Dendritic cell treated with granulocyte-macrophage colony-stimulating factor and Interleukin-4, amounts not matched to agents 40 ng/mL and 50 ng/mL, for 4 days (primary cell): ENCODE measurements around the gene CABLES2.
A peak's percentile ranks its signal among the peaks of the same experiment; 100 is the strongest.

Experiments
- H3K27ac Mint-ChIP-seq: one replicate; pipeline ENCODE4 v1.8.0; 2022; ENCODE audit warnings: mild to moderate bottlenecking, mixed read lengths
- H3K27me3 Mint-ChIP-seq: one replicate; pipeline ENCODE4 v1.8.0; 2022; ENCODE audit warnings: mild to moderate bottlenecking, mixed read lengths
- H3K36me3 Mint-ChIP-seq: one replicate; pipeline ENCODE4 v1.8.0; 2022; ENCODE audit warnings: low read depth, mixed read lengths
- H3K4me1 Mint-ChIP-seq: one replicate; pipeline ENCODE4 v1.8.0; 2022; ENCODE audit warnings: low read depth, mixed read lengths
- H3K4me3 Mint-ChIP-seq: one replicate; pipeline ENCODE4 v1.8.0; 2022; ENCODE audit warnings: mild to moderate bottlenecking, moderate library complexity, mixed read lengths
- H3K9me3 Mint-ChIP-seq: one replicate; pipeline ENCODE4 v1.8.0; 2022; ENCODE audit warnings: mixed read lengths
- intact Hi-C: fragments of 100-400 bp; cut with micrococcal nuclease; formaldehyde crosslinking; loops from one replicate; pipeline ENCODE4 v1.15.0; 2022

CABLES2 gene

GRCh38 chr20:62407221-62407992, at the start of gene CABLES2:
Gene CABLES2, minus strand, starts transcription at chr20:62407285. Its CDS starts 9 bp downstream, at chr20:62407276.
- intact Hi-C loops = no loop called here
- peaks cover 37% of the 10 kb centered on the region for H3K4me1 Mint-ChIP-seq
- peaks cover 18% of the 10 kb centered on the region for H3K27me3 Mint-ChIP-seq
- peak within 1 kb of the TSS; percentile 81 for H3K4me3 Mint-ChIP-seq
- H3K27ac Mint-ChIP-seq = peak within 1 kb of the TSS; percentile 89
- H3K9me3 Mint-ChIP-seq = no peaks in the 10 kb centered on the region
- H3K36me3 Mint-ChIP-seq = peaks cover 11% of the 10 kb centered on the region

GRCh38 chr20:62455929-62456328, 48.8 kb upstream of the CABLES2 start:
- no peaks in the 10 kb centered on the region for H3K36me3 Mint-ChIP-seq
- no peaks in the 10 kb centered on the region for H3K4me1 Mint-ChIP-seq
- no peak overlapping the region for H3K27ac Mint-ChIP-seq
- intact Hi-C loops = no loop called here
- peaks cover 8% of the 10 kb centered on the region for H3K27me3 Mint-ChIP-seq
- H3K4me3 Mint-ChIP-seq = no peak overlapping the region
- H3K9me3 Mint-ChIP-seq = no peaks in the 10 kb centered on the region

DNA sequence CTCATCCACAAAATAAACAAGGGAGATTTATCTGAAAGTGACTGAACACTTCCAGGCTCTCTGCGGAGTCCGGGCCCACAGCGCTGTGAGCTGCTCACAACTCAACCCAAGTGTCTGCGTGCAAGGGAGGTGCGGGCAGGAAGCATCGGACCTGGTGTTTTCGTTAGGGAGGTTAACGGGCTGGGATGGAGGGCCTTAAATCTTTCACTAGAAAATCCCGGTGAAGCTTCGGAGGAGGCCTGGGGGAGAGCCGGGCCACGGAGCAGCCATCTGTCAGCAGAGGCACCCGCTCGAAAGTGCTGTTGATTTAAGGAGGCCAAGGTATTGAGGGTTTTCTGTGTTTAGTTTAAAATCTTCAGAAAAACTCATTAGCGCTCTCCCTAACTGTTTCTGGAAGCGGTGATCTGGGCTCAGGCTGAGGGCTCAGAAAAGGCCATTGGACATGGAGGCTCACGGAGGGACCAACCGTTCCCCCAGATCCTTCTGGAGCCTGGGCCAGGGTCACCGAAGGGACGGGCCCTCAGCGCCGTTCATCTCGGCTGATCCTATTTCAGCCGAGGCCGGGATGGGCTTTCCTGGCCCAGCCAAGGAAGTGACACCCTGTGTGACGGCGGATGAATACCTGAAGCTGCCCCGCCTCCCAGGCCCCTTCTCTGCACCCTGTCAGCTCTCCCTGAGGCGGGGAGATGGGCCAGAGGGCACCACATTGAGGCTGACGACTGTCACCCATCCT, 48.0 kb upstream of the CABLES2 start:
- Mint-ChIP-seq H3K9me3 (no peaks in the 10 kb centered on the region), H3K27me3 (peaks cover 8% of the 10 kb centered on the region), H3K4me3 (no peak overlapping the region), H3K4me1 (no peaks in the 10 kb centered on the region), H3K27ac (no peak overlapping the region), H3K36me3 (no peaks in the 10 kb centered on the region)
- intact Hi-C loops = no loop called here

- Mint-ChIP-seq H3K27me3 (peaks cover 12% of the 10 kb centered on the region), H3K27ac (no peak overlapping the region), H3K4me3 (no peak overlapping the region), H3K4me1 (no peaks in the 10 kb centered on the region), H3K36me3 (no peaks in the 10 kb centered on the region), H3K9me3 (no peaks in the 10 kb centered on the region)
- intact Hi-C loops = no loop called here
Measured at GRCh38 chr20:62453186-62453808, 46.2 kb upstream of the CABLES2 start.

- Mint-ChIP-seq H3K36me3 (no peaks in the 10 kb centered on the region), H3K27ac (no peak overlapping the region)
Measured at GRCh38 chr20:62452475-62453095, 45.5 kb upstream of the CABLES2 start.

DNA sequence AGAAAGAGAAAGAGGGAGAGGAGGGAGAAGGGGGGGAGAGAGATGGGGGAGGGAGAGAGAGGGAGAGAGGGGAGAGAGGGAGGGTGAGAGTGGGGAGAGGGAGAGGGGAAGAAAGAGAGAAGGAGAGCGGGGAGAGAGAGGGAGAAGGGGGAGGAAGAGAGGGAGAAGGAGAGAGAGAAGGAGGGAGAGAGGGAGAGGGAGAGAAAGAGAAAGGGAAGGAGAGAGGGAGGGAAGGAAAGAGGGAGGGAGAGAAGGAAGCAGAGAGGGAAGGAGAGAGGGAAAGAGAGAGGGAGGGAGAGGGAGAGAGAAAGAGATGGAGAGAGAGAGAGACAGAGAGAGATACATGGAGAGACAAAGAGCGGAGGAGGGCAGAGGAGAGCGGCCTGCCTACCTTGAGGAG, 44.9 kb upstream of the CABLES2 start:
- no peak overlapping the region for H3K27ac Mint-ChIP-seq
- peaks cover 14% of the 10 kb centered on the region for H3K27me3 Mint-ChIP-seq
- H3K4me3 Mint-ChIP-seq = no peak overlapping the region
- intact Hi-C loops = no loop called here
- no peaks in the 10 kb centered on the region for H3K9me3 Mint-ChIP-seq
- no peaks in the 10 kb centered on the region for H3K36me3 Mint-ChIP-seq
- no peaks in the 10 kb centered on the region for H3K4me1 Mint-ChIP-seq

More at GRCh38 chr20:62452475-62453095, 45.5 kb upstream of the CABLES2 start:
- no peaks in the 10 kb centered on the region for H3K9me3 Mint-ChIP-seq
- peaks cover 14% of the 10 kb centered on the region for H3K27me3 Mint-ChIP-seq
- intact Hi-C loops = no loop called here
- no peaks in the 10 kb centered on the region for H3K4me1 Mint-ChIP-seq
- H3K4me3 Mint-ChIP-seq = no peak overlapping the region

DNA sequence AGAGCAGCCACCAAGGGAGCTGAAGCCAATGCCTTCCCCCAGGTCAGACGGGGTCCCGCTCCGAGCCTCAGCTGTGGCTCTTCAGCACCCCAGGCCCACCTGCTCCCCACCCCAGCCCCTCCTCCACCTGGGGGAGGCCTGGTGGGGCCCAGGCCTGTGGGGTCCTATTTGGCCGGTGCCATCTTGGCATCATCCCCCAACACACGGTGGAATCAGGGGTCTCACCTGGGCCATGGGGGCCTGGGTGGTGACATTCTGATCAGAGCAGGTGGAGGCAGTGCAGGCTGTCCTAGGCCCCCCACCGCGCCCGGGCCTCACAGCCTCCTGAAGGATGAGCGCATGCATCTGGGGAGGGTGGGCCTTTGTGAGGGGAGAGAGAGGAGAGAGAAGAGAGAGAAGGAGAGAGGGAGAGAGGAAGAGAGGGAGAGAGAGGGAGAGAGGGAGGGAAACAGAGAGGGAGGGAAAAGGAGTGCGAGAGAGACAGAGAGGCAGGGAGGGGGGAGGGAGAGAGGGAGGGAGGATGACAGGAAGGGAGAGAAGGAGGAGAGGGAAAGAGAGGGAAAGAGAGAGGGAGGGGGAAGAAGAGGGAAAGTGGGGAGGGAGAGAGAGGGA, 44.2 kb upstream of the CABLES2 start:
- Mint-ChIP-seq H3K36me3 (no peaks in the 10 kb centered on the region), H3K27ac (no peak overlapping the region), H3K4me1 (no peaks in the 10 kb centered on the region), H3K4me3 (no peak overlapping the region), H3K9me3 (no peaks in the 10 kb centered on the region), H3K27me3 (peaks cover 14% of the 10 kb centered on the region)
- intact Hi-C loops = no loop called here

DNA sequence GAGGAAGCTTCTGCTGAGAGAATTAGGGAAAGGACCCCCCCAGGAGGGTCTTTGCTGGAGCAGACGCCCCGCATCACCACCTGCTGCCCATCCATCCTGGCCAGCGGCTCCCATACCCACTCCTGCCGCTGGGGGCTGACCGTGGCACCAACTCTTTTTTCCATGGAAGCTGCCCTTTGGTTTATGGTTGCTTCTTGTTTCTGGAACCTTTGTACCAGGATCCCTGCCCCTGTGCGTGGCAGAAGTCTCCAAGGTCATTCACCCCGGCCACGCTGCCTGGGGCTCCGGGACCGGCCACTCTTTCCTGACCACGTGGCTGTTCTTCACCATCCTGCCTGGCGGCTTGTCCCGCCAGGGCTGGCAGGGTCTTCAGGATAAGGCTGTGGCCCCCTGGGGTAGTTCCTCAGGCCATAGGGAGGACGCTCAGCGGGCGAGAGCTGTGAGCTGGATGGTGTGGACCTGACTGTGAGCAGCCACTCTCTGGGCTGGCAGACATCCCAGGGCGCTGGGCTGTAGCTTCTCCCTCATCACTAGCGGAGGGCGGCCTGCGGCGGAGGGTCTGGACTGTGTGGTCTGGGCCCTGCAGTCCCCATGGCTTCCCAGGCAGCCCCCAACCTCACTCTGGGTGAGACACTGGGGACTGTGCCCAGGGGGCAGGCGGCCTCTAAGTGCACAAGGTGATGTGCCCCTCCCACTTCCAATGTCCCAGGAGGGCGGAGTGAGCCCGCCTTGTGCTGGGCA, 43.0 kb upstream of the CABLES2 start:
- H3K4me1 Mint-ChIP-seq = no peaks in the 10 kb centered on the region
- H3K4me3 Mint-ChIP-seq = no peak overlapping the region
- H3K27me3 Mint-ChIP-seq = peaks cover 13% of the 10 kb centered on the region
- intact Hi-C loops = no loop called here
- no peaks in the 10 kb centered on the region for H3K9me3 Mint-ChIP-seq
- no peaks in the 10 kb centered on the region for H3K36me3 Mint-ChIP-seq
- no peak overlapping the region for H3K27ac Mint-ChIP-seq

DNA sequence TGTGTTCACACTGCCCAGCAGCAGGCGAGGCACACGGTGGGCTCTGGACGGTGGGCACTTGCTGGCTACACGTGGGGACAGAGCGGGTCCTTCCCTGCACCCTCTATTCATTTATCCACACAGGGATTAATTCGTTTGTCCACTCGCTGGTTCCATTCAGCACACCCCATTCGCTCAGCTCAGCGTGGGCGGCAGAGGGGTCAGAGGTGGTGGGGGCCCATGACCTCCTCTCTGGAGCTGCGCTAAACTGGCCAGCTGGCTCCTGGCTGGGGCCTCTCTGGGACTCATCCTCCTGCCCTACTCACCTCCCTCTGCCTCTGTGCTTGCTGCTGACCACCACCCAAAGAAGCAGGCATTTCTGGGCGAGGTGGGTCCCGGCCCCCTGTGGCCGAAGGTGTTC, 41.7 kb upstream of the CABLES2 start:
- intact Hi-C loops = no loop called here
- H3K27ac Mint-ChIP-seq = no peak overlapping the region
- H3K4me3 Mint-ChIP-seq = no peak overlapping the region
- peaks cover 11% of the 10 kb centered on the region for H3K27me3 Mint-ChIP-seq
- H3K9me3 Mint-ChIP-seq = no peaks in the 10 kb centered on the region
- H3K36me3 Mint-ChIP-seq = no peaks in the 10 kb centered on the region
- no peaks in the 10 kb centered on the region for H3K4me1 Mint-ChIP-seq

DNA sequence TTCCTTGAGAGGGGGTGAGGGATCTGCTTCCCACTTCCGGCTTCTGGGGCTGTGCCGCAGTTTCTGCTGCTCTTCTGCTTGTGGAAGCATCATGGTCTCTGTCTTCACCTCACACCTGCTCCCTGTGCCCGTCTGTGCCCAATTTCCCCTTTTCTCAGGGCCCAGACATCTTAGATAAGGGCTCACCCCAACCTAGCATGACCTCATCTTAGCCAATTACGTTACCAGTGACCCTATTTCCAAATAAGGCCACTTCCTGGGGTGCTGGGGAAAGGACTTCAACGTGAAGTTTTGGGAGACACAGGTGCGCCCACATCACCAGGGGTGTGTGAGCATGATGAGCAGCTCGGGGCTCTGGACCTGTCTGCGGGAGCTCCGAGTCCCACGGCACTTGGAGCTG, 41.0 kb upstream of the CABLES2 start:
- H3K27me3 Mint-ChIP-seq = peaks cover 11% of the 10 kb centered on the region
- no peaks in the 10 kb centered on the region for H3K4me1 Mint-ChIP-seq
- H3K9me3 Mint-ChIP-seq = no peaks in the 10 kb centered on the region
- intact Hi-C loops = no loop called here
- no peak overlapping the region for H3K27ac Mint-ChIP-seq
- no peak overlapping the region for H3K4me3 Mint-ChIP-seq
- H3K36me3 Mint-ChIP-seq = no peaks in the 10 kb centered on the region

DNA sequence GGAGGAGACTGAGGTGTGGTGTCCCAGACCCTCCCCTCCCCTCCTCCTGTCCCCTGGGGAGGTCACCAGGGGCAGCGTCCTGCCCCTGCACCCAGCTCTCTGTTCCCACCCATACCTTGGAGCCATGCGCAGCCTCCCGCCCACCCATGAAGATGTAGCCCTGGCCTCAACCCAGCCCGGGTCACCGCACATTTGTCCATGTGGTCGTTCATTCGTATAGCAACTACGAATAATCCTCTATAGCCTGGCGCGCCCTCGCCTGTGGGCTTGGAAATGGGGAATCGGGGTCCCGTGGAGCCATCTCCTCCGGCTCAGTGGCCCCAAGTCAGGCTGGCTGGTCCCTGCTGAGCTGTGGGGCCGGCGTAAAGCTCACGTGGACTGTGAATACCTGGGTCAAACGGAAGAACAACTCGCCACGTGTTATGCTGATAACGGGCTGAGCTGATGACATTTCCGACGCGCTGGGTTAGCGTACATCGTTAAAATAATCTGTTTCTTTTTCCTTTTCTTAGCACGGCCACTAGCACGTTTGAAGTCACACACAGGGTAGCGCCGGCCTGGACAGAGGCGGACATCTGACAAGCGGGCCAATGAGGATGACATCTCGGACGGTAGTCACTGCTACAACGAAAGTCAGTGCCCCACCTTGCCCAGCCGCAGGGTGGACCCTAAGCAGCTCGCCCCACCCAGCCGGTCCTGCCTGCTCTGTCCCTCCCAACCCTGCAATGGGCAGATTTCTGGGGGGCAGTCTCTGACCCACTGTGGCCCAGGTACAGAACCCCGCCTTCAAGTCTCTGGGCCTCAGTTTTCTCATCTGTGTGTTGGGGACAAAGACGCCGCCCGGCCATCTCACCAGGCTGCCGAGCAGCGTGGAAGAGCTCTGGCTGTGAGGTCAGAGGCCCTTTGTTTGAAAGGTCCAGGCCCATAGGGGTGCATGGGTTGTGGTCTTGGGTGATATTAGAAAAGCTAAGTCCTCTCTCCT, 40.1 kb upstream of the CABLES2 start:
- H3K9me3 Mint-ChIP-seq = no peaks in the 10 kb centered on the region
- H3K27ac Mint-ChIP-seq = no peak overlapping the region
- H3K4me3 Mint-ChIP-seq = no peak overlapping the region
- intact Hi-C loops = no loop called here
- peaks cover 12% of the 10 kb centered on the region for H3K27me3 Mint-ChIP-seq
- no peaks in the 10 kb centered on the region for H3K4me1 Mint-ChIP-seq
- no peaks in the 10 kb centered on the region for H3K36me3 Mint-ChIP-seq

DNA sequence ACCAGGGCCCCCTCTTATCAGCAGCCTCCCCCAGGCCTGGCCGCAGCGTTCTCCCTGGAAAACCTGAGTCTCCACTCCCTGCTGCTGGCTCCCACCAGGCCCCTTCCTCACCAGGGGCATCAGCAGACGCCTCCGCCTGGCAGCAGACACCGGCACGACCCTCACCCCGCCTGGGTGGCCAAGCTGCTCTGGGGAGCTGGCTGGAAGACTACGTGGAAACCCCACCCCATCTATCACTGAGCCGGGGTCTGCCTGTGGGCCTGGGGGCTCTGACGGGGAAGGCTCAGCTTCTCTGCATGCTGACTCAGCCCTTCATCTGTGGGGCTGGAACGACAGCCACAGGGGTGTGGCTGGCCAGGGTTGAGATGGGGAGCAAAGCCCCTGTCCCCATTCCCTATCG, 39.4 kb upstream of the CABLES2 start:
- Mint-ChIP-seq H3K27me3 (peaks cover 11% of the 10 kb centered on the region), H3K4me3 (no peak overlapping the region)

More for the DNA sequence above, 39.4 kb upstream of the CABLES2 start:
- no peaks in the 10 kb centered on the region for H3K9me3 Mint-ChIP-seq
- no peak overlapping the region for H3K27ac Mint-ChIP-seq
- intact Hi-C loops = no loop called here
- no peaks in the 10 kb centered on the region for H3K36me3 Mint-ChIP-seq
- no peaks in the 10 kb centered on the region for H3K4me1 Mint-ChIP-seq
